ENCODE measurements around the gene SRC. TPM values are rescaled to one million over a fixed set of nuclear protein-coding genes. Genes with fewer than 3 reads are reported as not detected.

Gene SRC
- total RNA-seq, 1 donor from 2014 or later = 4.2 TPM

GRCh38 chr20:37389844-37390275, 43.9 kb downstream of the SRC start:
- no peaks in the 10 kb centered on the region for H3K9me3 ChIP-seq (replicated peaks)
- intact Hi-C loops (cut with micrococcal nuclease) = loop anchor here (5.0 to 10.0 kb wide), 2 partner anchors 113 to 145 kb away; no protein-coding TSS in a partner anchor
- TF ChIP-seq, protein P1, sequence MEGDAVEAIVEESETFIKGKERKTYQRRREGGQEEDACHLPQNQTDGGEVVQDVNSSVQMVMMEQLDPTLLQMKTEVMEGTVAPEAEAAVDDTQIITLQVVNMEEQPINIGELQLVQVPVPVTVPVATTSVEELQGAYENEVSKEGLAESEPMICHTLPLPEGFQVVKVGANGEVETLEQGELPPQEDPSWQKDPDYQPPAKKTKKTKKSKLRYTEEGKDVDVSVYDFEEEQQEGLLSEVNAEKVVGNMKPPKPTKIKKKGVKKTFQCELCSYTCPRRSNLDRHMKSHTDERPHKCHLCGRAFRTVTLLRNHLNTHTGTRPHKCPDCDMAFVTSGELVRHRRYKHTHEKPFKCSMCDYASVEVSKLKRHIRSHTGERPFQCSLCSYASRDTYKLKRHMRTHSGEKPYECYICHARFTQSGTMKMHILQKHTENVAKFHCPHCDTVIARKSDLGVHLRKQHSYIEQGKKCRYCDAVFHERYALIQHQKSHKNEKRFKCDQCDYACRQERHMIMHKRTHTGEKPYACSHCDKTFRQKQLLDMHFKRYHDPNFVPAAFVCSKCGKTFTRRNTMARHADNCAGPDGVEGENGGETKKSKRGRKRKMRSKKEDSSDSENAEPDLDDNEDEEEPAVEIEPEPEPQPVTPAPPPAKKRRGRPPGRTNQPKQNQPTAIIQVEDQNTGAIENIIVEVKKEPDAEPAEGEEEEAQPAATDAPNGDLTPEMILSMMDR (IDR thresholded peaks at IDR 0.05; ENCODE audit: borderline replicate concordance) = no peak
- H3K27ac ChIP-seq (replicated peaks) = no peak overlapping the region
- DNase-seq = no peak
- peaks cover 4% of the 10 kb centered on the region for H3K4me1 ChIP-seq
- H3K27me3 ChIP-seq (ENCODE audit: low read depth) = peaks cover 4% of the 10 kb centered on the region
- H3K4me3 ChIP-seq = no peak overlapping the region
- H3K36me3 ChIP-seq = no peaks in the 10 kb centered on the region

- Histone ChIP-seq H3K4me1 (peaks cover 5% of the 10 kb centered on the region), H3K36me3 (no peaks in the 10 kb centered on the region), H3K9me3 (replicated peaks) (no peaks in the 10 kb centered on the region), H3K4me3 (no peak overlapping the region), H3K27ac (replicated peaks) (no peak overlapping the region), H3K27me3 (ENCODE audit: low read depth) (peaks cover 4% of the 10 kb centered on the region)
- TF ChIP-seq, protein P1 (IDR thresholded peaks at IDR 0.05; ENCODE audit: borderline replicate concordance) = no peak
- intact Hi-C loops (cut with micrococcal nuclease) = no loop called here
- no peak for DNase-seq
These were observed 44.6 kb downstream of the SRC start for GRCh38 chr20:37390503-37390890.

DNA sequence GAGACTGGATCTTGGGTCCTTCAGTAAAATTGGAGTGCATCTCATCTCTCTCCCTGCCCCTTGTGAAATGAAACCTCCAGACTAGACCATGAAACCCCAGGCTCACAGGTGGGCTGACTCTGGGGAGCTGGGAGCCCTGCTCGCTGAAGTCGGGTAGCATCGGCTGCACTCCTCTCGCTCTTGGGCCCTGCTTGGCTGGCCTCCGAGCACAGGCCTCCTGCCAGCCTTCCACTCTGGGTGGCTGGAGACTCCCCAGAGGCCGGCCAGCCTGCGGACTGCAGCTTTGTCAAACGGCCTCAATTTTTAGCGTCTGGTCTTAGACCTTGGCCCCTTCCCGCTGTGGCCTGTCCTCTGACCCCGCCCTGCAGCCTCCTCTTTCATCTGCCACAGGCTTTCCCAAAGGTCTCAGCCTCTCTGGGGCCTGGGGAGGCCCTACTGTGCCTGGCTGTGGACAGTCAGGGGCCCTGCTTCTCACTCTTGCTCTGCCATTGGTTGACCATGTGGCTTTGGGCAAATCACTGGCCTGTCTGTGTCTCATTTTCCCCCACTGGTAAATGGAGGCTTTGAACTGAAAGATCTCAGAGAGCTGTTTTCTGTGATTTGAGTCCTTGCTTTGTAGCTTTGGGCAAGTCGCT, 45.1 kb downstream of the SRC start:
- no peak for DNase-seq

GRCh38 chr20:37392441-37393195, 46.7 kb downstream of the SRC start:
- intact Hi-C loops (cut with micrococcal nuclease) = no loop called here
- Histone ChIP-seq H3K36me3 (no peaks in the 10 kb centered on the region), H3K27ac (replicated peaks) (no peak overlapping the region), H3K27me3 (ENCODE audit: low read depth) (no peaks in the 10 kb centered on the region), H3K4me1 (peaks cover 10% of the 10 kb centered on the region), H3K4me3 (no peak overlapping the region), H3K9me3 (replicated peaks) (no peaks in the 10 kb centered on the region)
- TF ChIP-seq, protein P1 (IDR thresholded peaks at IDR 0.05; ENCODE audit: borderline replicate concordance) = no peak
- DNase-seq = no peak

More for the DNA sequence above, 45.1 kb downstream of the SRC start:
- peaks cover 10% of the 10 kb centered on the region for H3K4me1 ChIP-seq
- H3K4me3 ChIP-seq = no peak overlapping the region
- no peaks in the 10 kb centered on the region for H3K9me3 ChIP-seq (replicated peaks)
- H3K27me3 ChIP-seq (ENCODE audit: low read depth) = peaks cover 4% of the 10 kb centered on the region
- intact Hi-C loops (cut with micrococcal nuclease) = no loop called here
- H3K36me3 ChIP-seq = no peaks in the 10 kb centered on the region
- H3K27ac ChIP-seq (replicated peaks) = no peak overlapping the region
- TF ChIP-seq, protein P1 (IDR thresholded peaks at IDR 0.05; ENCODE audit: borderline replicate concordance) = no peak

DNA sequence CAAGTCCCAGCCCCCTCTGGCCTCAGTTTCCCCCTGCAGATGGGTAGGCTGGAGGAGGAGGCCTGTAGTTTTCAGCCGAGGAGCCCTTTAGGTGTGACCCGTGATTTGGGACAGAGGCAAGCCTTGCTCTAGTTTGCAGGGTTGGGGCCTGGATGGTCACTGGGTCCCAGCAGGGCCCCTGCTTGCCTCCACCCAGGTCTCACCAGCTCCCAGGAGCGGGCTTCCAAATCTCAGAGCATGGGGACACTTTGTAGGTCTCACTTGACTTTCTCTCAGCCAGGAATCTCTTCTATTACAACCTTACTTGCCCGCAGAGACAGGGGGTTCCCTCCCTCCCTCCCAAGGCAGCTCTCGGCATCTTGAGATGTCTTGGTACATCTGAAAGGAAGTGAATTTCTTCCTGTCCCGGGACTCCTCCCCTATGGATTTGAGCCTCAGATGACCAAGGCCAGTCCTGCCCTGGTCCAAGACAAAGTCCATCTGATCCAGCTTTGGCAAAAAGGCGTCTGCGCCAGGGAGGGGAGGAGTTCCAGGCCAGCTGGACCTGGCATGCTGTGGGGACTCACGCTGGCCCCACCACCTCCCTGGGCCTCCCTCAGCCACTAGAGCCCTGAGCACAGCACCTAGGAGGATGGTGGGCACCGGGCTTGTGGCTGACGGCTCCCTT, 47.4 kb downstream of the SRC start:
- peaks cover 10% of the 10 kb centered on the region for H3K4me1 ChIP-seq
- TF ChIP-seq, protein P1 (IDR thresholded peaks at IDR 0.05; ENCODE audit: borderline replicate concordance) = no peak
- H3K36me3 ChIP-seq = peaks cover 3% of the 10 kb centered on the region
- H3K4me3 ChIP-seq = no peak overlapping the region
- DNase-seq = no peak
- intact Hi-C loops (cut with micrococcal nuclease) = no loop called here
- no peaks in the 10 kb centered on the region for H3K9me3 ChIP-seq (replicated peaks)
- no peak overlapping the region for H3K27ac ChIP-seq (replicated peaks)
- no peaks in the 10 kb centered on the region for H3K27me3 ChIP-seq (ENCODE audit: low read depth)

All from left ventricle myocardium inferior (tissue), 1 donor.